ENCODE measurements around the gene NKD1. TPM values are rescaled to one million over a fixed set of nuclear protein-coding genes. Genes with fewer than 3 reads are reported as not detected.
A peak's percentile ranks its signal among the peaks of the same experiment; 100 is the strongest.

NKD1 gene
- total and polyA plus RNA-seq, 7 donors, result under 0.01 to 18.0 (median 6.7) TPM

DNA sequence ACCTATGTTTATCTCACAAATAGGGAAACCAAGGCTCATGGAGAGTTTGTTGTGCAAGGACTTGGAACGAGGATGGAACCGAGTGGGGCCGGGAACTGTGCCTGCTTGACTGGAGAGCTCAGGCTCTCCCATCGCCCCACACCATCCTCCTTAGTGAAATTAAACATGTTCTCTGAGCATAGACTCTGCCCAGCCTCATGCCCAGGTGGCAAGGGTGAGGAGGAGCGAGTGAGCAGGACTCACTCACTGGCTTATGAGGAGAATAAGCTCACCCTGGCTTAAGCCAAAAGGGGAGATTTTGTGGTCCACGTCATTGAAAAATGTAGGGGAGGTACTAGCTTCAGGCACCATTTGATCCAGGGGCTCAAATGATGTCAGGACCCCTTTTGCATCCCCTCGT is 44.8 kb downstream of the NKD1 start:
- H3K36me3 ChIP-seq, result no peaks in the 10 kb centered on the region
- TF ChIP-seq POLR2A (IDR thresholded peaks at IDR 0.05) (no peak), POLR2AphosphoS5 (IDR thresholded peaks at IDR 0.05) (no peak), EP300 (IDR thresholded peaks at IDR 0.05) (no peak)
- TF ChIP-seq, protein P1, sequence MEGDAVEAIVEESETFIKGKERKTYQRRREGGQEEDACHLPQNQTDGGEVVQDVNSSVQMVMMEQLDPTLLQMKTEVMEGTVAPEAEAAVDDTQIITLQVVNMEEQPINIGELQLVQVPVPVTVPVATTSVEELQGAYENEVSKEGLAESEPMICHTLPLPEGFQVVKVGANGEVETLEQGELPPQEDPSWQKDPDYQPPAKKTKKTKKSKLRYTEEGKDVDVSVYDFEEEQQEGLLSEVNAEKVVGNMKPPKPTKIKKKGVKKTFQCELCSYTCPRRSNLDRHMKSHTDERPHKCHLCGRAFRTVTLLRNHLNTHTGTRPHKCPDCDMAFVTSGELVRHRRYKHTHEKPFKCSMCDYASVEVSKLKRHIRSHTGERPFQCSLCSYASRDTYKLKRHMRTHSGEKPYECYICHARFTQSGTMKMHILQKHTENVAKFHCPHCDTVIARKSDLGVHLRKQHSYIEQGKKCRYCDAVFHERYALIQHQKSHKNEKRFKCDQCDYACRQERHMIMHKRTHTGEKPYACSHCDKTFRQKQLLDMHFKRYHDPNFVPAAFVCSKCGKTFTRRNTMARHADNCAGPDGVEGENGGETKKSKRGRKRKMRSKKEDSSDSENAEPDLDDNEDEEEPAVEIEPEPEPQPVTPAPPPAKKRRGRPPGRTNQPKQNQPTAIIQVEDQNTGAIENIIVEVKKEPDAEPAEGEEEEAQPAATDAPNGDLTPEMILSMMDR (IDR thresholded peaks at IDR 0.05), result no peak
- no peaks in the 10 kb centered on the region for H3K27me3 ChIP-seq
- intact Hi-C loops (cut with DNase I), result loop anchor here (2.0 to 10.0 kb wide), 4 partner anchors 34 to 152 kb away; partner anchors contain the start of genes CYLD and NKD1
- H3K4me3 ChIP-seq, result no peak overlapping the region
- H3K9me3 ChIP-seq, result no peaks in the 10 kb centered on the region
- H3K4me1 ChIP-seq, result peaks cover 0 to 48% (median 40%) of the 10 kb centered on the region in 4 donors
- no peak for DNase-seq
- H3K27ac ChIP-seq, result peak overlapping the region; percentile 76 to 86 (median 82)
- 88 to 91% methylated on average over 7 of the region's 7 CpGs for WGBS, 2 donors

DNA sequence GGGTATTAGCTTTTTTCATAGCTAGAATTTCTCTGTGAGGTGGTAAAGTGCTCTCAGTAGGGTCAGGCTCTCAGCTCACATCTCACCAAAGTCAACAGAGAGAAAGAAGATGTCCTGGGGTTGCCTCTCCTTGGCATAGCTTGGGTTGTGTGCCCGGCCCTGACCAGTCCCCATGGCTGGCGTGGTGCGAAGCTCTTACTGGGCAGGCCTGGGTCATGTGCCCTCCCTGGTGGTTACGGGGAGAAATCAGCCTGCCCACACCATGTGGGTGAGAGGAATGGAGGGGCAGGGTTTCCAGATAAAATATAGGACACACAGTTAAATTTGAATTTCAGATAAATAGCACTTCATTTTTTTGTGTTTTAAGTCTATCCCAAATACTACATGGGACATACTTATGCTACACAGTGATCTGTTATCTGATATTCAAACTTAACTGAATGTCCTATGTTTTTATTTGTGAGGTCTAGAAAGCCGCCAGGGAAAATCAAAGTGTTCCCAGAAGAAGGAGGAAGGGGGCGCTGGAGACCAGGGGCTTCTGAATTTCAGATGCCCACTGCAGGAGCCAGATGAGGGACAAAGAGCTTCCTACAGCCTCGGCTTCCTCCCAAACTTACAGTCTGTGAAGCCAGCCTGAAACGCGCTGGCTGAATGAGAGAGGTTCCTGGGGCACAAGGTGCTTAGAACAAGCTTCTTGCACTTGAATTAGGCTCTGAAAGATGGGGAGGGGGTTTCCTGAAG is 45.4 kb downstream of the NKD1 start:
- Histone ChIP-seq H3K9me3 (no peaks in the 10 kb centered on the region), H3K36me3 (no peaks in the 10 kb centered on the region), H3K27me3 (no peaks in the 10 kb centered on the region), H3K4me1 (peaks cover 0 to 54% (median 46%) of the 10 kb centered on the region in 4 donors), H3K27ac (peak overlapping the region; percentile 76 to 86 (median 82)), H3K4me3 (no peak overlapping the region)
- no peak for TF ChIP-seq EP300 (IDR thresholded peaks at IDR 0.05)
- TF ChIP-seq, protein P1 (IDR thresholded peaks at IDR 0.05), result peak in 1 of 4 experiments; percentile 21
- intact Hi-C loops (cut with DNase I), result loop anchor here (2.0 to 10.0 kb wide), 4 partner anchors 34 to 151 kb away; partner anchors contain the start of genes CYLD and NKD1
- WGBS, 2 donors, result 91 to 93% methylated on average over 9 of the region's 9 CpGs
- no peak for DNase-seq

DNA sequence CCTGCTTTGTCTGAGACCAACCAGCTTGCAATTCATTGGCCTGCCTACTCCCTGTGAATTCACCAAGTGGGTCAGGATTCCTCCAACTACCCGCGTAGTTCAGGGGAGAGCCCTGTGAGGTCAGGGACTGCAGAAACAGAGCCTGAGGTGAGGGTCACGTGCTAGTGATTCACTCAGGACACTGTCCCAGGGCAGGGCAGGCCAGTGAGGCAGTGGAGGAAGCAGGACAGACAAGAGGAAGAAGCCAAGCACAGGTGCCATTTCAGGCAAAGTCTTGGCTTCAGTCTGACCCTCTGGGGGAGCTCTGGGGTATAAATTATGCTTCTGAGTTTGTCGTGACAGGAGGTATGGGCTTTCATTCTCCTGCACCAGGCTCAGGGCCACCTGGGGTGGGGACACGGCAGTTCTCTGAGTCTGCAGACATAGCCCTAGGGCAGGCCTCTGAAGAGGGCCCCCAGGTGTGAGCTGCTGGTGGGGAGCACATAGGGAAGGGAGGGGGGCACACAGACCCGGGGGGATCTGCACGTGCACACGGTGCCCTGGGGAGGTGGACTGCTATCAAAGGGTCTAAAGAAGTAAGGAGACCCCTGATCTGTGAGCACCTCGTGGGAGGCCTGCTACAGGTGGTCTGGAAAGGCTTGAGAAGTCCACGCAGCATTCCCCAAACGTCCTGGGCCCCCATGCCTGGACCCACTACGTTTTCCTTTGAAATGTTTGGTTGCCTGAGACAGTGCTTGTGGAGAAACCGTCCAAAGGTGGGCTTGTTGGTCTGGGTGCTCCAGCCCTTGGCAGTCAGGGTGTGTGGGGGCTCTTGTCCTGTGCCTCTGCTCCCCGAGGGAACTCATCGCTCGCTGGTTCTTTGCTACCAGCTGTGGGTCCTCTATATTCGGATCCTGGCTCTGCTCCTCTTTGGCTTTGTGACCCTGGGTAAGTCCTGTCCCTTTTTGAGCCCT is 46.4 kb downstream of the NKD1 start:
- intact Hi-C loops (cut with DNase I), result loop anchor here (5.0 to 10.0 kb wide), 3 partner anchors 33 to 150 kb away; partner anchors contain the start of genes CYLD and NKD1
- Histone ChIP-seq H3K9me3 (no peaks in the 10 kb centered on the region), H3K4me1 (peaks cover 0 to 64% (median 56%) of the 10 kb centered on the region in 4 donors), H3K27me3 (no peaks in the 10 kb centered on the region), H3K27ac (peak overlapping the region in 3 of 4 donors; percentile 80 to 86 (median 84)), H3K4me3 (no peak overlapping the region), H3K36me3 (no peaks in the 10 kb centered on the region)
- no peak for DNase-seq
- WGBS, 2 donors, result 88 to 89% methylated on average over 17 of the region's 17 CpGs
- no peak for TF ChIP-seq EP300 (IDR thresholded peaks at IDR 0.05)
- TF ChIP-seq POLR2A (IDR thresholded peaks at IDR 0.05), result no peak
- no peak for TF ChIP-seq POLR2AphosphoS5 (IDR thresholded peaks at IDR 0.05)
- TF ChIP-seq, protein P1 (IDR thresholded peaks at IDR 0.05), result no peak

DNA sequence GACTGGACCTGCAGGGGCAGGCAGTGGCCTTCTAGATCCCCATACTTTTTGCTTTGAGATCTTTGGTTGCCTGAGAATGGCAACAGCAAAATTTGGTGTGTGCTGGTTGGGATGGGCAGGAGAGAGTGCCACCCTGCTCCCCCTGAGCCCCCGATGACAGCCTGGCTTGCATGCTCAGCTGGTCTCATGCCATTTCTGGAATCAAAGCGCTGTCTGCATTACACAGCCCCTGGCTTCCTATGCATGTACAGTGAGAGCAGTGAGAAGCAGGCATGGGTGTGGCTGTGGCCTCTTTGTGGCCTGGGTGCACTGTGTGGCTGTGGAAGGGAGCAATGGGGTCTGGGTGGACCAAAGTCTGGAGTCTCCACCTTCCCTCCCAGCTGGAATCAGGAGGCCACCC is 47.7 kb downstream of the NKD1 start:
- WGBS, 2 donors, result 82 to 93% methylated on average over 2 of the region's 2 CpGs
- intact Hi-C loops (cut with DNase I), result loop anchor here (10.0 kb wide), 1 partner anchor 149 kb away; the partner anchor contains the start of gene CYLD
- TF ChIP-seq POLR2A (IDR thresholded peaks at IDR 0.05), result no peak
- TF ChIP-seq POLR2AphosphoS5 (IDR thresholded peaks at IDR 0.05), result no peak
- TF ChIP-seq EP300 (IDR thresholded peaks at IDR 0.05), result no peak
- TF ChIP-seq, protein P1 (IDR thresholded peaks at IDR 0.05), result no peak

More for the DNA sequence above, 47.7 kb downstream of the NKD1 start:
- Histone ChIP-seq H3K27me3 (no peaks in the 10 kb centered on the region), H3K4me1 (peaks cover 0 to 73% (median 67%) of the 10 kb centered on the region in 4 donors), H3K27ac (no peak overlapping the region), H3K4me3 (no peak overlapping the region), H3K36me3 (no peaks in the 10 kb centered on the region), H3K9me3 (no peaks in the 10 kb centered on the region)
- no peak for DNase-seq

Measured in sigmoid colon (tissue), 7 donors.